ENCODE results near the gene INPP5A. TPM values are rescaled to one million over a fixed set of nuclear protein-coding genes. Genes with fewer than 3 reads are reported as not detected.

INPP5A gene
- total RNA-seq, 1 donor from 2014 or later = 105 TPM

DNA sequence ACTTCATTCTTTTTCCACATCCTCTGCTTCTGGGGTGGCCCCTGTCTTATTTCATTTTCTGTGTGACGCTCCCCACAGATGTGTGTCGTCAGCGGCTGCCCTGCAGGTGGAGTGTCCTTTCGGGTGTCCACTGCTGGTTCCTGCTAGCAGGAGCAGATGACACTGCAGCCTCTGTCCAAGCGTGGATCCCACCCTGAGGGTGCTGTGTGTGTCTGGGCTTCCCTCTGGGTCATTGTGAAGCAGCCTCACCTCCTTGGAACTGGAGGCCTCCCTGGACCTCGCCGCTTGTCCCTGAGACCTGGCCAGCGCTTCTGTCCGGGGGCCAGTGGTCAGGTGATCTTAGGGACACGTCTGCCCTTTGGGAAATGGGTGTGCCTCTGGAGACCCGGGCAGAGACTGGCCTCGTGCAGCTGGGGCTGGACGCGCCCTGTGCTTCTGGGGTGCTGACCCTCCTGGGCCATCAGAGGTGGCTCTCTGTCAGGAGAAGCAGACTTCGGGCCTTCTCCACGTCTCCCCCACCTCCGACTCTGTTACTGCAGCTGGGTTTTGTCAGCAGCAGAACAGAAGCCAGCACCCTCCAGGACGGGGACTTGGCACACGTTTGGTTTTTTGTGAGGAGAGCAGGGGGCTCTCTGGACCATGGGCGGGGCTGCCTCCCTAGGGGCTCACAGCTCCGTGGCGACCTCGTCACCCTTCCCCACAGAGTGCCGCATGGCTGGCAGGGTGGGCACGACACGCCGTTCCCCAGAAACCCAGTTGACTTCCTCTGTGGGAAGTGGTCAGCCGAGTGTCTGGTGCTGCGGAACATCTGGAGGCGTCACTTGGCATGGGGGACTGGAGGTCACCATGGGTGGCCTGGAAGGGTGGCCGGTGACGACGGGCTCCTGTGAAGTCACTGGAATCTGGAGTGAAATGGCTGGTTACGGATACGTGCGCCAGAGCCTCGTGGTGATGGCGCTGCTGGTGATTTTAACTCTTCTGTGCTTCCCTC lies 48.4 kb downstream of the INPP5A start:
- DNase-seq = peak; percentile 53
- H3K4me1 ChIP-seq = peaks cover 86% of the 10 kb centered on the region
- TF ChIP-seq, protein P1, sequence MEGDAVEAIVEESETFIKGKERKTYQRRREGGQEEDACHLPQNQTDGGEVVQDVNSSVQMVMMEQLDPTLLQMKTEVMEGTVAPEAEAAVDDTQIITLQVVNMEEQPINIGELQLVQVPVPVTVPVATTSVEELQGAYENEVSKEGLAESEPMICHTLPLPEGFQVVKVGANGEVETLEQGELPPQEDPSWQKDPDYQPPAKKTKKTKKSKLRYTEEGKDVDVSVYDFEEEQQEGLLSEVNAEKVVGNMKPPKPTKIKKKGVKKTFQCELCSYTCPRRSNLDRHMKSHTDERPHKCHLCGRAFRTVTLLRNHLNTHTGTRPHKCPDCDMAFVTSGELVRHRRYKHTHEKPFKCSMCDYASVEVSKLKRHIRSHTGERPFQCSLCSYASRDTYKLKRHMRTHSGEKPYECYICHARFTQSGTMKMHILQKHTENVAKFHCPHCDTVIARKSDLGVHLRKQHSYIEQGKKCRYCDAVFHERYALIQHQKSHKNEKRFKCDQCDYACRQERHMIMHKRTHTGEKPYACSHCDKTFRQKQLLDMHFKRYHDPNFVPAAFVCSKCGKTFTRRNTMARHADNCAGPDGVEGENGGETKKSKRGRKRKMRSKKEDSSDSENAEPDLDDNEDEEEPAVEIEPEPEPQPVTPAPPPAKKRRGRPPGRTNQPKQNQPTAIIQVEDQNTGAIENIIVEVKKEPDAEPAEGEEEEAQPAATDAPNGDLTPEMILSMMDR (IDR thresholded peaks at IDR 0.05; ENCODE audit: borderline replicate concordance) = no peak
- no peaks in the 10 kb centered on the region for H3K27me3 ChIP-seq (ENCODE audit: low read depth)
- H3K36me3 ChIP-seq = no peaks in the 10 kb centered on the region
- H3K27ac ChIP-seq (replicated peaks) = peak overlapping the region; percentile 86
- intact Hi-C loops (cut with micrococcal nuclease) = no loop called here
- peak overlapping the region; percentile 32 for H3K4me3 ChIP-seq
- no peaks in the 10 kb centered on the region for H3K9me3 ChIP-seq (replicated peaks)

DNA sequence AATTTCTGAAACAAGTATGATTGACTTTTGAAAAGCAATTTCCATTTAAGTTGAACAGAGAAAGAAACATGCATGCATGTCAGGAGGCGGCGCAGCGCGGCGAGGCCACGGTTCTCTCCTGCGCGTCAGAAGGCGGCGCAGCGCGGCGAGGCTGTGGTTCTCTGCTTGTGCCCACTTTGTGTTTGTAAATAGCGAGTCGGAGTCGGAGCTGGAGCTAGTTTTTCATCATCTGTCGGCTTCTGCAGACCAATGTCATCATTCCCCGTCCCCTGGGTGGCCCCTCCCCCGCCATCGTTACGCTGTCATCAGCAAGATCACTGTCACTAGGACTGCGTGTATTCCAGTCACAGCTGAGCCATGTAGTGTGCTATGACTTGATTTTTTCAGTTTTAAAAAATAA lies 49.2 kb downstream of the INPP5A start:
- peak overlapping the region; percentile 32 for H3K4me3 ChIP-seq
- peaks cover 93% of the 10 kb centered on the region for H3K4me1 ChIP-seq
- H3K27me3 ChIP-seq (ENCODE audit: low read depth) = no peaks in the 10 kb centered on the region
- DNase-seq = no peak
- no peaks in the 10 kb centered on the region for H3K9me3 ChIP-seq (replicated peaks)
- H3K27ac ChIP-seq (replicated peaks) = peak overlapping the region; percentile 86
- intact Hi-C loops (cut with micrococcal nuclease) = no loop called here
- H3K36me3 ChIP-seq = no peaks in the 10 kb centered on the region
- TF ChIP-seq, protein P1 (IDR thresholded peaks at IDR 0.05; ENCODE audit: borderline replicate concordance) = no peak

DNA sequence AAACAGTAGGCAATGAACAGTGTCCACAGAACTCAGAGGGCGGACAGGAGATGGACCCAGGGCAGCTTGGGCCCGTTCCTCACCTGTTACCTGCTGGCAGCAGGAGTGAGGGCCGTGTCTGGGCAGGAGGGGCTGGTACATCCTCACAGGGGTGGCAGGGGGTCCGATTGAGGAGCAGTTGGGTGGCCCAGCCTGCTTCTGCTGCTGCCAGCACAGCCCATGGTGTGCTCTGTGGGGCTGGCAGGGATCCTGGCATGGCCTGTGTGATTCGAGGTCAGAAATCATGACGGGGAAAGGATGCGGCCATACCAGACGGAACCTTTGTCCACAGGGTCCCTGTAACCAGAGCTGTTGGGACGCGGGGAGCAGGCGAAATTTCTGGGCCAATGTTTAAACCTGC lies 49.6 kb downstream of the INPP5A start:
- Histone ChIP-seq H3K27ac (replicated peaks) (peak overlapping the region; percentile 86), H3K4me1 (peaks cover 98% of the 10 kb centered on the region), H3K4me3 (no peak overlapping the region), H3K36me3 (no peaks in the 10 kb centered on the region), H3K9me3 (replicated peaks) (no peaks in the 10 kb centered on the region), H3K27me3 (ENCODE audit: low read depth) (no peaks in the 10 kb centered on the region)
- no peak for DNase-seq
- TF ChIP-seq, protein P1 (IDR thresholded peaks at IDR 0.05; ENCODE audit: borderline replicate concordance) = no peak
- intact Hi-C loops (cut with micrococcal nuclease) = no loop called here

DNA sequence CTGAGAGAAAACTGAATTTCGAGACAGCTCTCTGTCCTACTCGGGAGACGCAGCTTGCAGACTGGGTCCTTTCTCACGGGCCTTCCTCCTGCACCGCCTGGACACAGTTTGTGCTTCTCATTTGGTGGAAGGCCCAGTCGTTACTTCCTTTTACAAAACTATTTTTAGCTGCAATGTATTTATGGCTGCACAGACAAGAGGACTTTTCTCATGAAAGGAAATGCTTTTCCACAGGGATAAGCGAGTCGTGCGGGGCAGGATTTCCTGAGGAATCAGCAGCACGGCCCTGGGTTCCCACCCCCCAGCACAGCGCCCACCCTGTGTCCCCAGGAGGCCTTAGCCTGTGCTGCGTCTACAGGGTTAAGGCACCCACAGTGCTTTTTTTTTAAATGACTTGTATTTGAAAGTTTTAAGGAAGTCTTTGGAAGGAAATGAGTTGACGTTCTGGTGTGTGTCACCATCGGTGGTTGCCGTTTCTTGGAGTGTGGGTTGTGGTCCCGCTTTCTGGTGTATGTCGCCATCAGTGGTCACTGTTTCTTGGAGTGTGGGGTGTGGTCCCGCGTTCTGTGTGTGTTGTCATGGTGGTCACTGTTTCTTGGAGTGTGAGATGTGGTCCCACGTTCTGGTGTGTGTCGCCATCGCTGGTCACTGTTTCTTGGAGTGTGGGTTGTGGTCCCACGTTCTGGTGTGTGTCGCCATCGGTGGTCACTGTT lies 50.9 kb downstream of the INPP5A start:
- H3K27ac ChIP-seq (replicated peaks) = peak overlapping the region; percentile 86
- H3K4me1 ChIP-seq = peaks cover 100% of the 10 kb centered on the region
- intact Hi-C loops (cut with micrococcal nuclease) = no loop called here
- no peaks in the 10 kb centered on the region for H3K27me3 ChIP-seq (ENCODE audit: low read depth)
- no peaks in the 10 kb centered on the region for H3K36me3 ChIP-seq
- peak; percentile 65 for DNase-seq
- H3K9me3 ChIP-seq (replicated peaks) = no peaks in the 10 kb centered on the region
- H3K4me3 ChIP-seq = peak overlapping the region; percentile 38
- TF ChIP-seq, protein P1 (IDR thresholded peaks at IDR 0.05; ENCODE audit: borderline replicate concordance) = no peak

DNA sequence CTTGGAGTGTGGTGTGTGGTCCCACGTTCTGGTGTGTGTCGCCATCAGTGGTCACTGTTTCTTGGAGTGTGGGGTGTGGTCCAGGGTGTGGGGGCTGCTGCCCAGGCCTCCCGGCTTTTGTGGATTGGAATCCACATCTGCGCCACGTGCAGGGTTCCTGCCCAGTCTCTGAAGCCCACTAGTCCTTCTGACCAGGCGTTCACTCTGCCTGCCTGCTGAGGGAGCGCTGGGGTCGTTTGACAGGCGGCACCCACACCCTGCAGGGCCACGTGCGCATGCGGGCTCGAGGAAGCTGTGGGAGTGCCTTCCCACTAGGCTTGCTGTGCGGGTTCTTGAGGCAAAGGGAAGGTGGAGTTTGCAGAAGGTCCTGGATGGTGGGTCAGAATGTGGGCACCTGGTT lies 51.4 kb downstream of the INPP5A start:
- H3K4me1 ChIP-seq = peaks cover 100% of the 10 kb centered on the region
- intact Hi-C loops (cut with micrococcal nuclease) = no loop called here
- TF ChIP-seq, protein P1 (IDR thresholded peaks at IDR 0.05; ENCODE audit: borderline replicate concordance) = no peak
- peak overlapping the region; percentile 38 for H3K4me3 ChIP-seq
- no peak for DNase-seq
- H3K27me3 ChIP-seq (ENCODE audit: low read depth) = no peaks in the 10 kb centered on the region
- H3K36me3 ChIP-seq = no peaks in the 10 kb centered on the region
- peak overlapping the region; percentile 86 for H3K27ac ChIP-seq (replicated peaks)
- H3K9me3 ChIP-seq (replicated peaks) = no peaks in the 10 kb centered on the region

Measured in left ventricle myocardium inferior (tissue), 1 donor.